Femur (tissue), 1 donor: ENCODE measurements around the gene SHROOM3.

Experiments used
- DNase-seq: peaks from one replicate; pipeline ENCODE4 v3.0.0-alpha.2; 2017

SHROOM3 gene

GRCh38 chr4:76498550-76498949, 63.5 kb downstream of the SHROOM3 start:
- DNase-seq, result no peak

- DNase-seq, result no peak
Observed at GRCh38 chr4:76499461-76499860, 64.4 kb downstream of the SHROOM3 start.

- no peak for DNase-seq
Observed at GRCh38 chr4:76502886-76503285, 67.9 kb downstream of the SHROOM3 start.

- DNase-seq, result no peak
Observed at GRCh38 chr4:76504613-76505465, 69.8 kb downstream of the SHROOM3 start.

- DNase-seq, result no peak
Observed at GRCh38 chr4:76511947-76512346, 76.9 kb downstream of the SHROOM3 start.

GRCh38 chr4:76513482-76513881, 78.5 kb downstream of the SHROOM3 start:
- DNase-seq, result no peak

GRCh38 chr4:76514087-76514486, 79.1 kb downstream of the SHROOM3 start:
- no peak for DNase-seq

GRCh38 chr4:76515975-76516843, 81.2 kb downstream of the SHROOM3 start:
- no peak for DNase-seq

- no peak for DNase-seq
Observed at GRCh38 chr4:76518241-76518640, 83.2 kb downstream of the SHROOM3 start.

- no peak for DNase-seq
Observed at GRCh38 chr4:76523593-76523992, 88.6 kb downstream of the SHROOM3 start.

- no peak for DNase-seq
Observed at GRCh38 chr4:76525751-76526150, 90.7 kb downstream of the SHROOM3 start.

GRCh38 chr4:76526585-76526990, 91.6 kb downstream of the SHROOM3 start:
- no peak for DNase-seq

- no peak for DNase-seq
Observed at GRCh38 chr4:76527666-76528065, 92.6 kb downstream of the SHROOM3 start.

GRCh38 chr4:76531597-76531996, 96.6 kb downstream of the SHROOM3 start:
- no peak for DNase-seq

- DNase-seq, result no peak
Observed at GRCh38 chr4:76532805-76533204, 97.8 kb downstream of the SHROOM3 start.

GRCh38 chr4:76533314-76533713, 98.3 kb downstream of the SHROOM3 start:
- DNase-seq, result no peak

GRCh38 chr4:76535603-76536372, 100.8 kb downstream of the SHROOM3 start:
- peak; percentile 49 for DNase-seq

GRCh38 chr4:76536373-76536689, 101.3 kb downstream of the SHROOM3 start:
- DNase-seq, result no peak

- no peak for DNase-seq
Observed at GRCh38 chr4:76538296-76538695, 103.3 kb downstream of the SHROOM3 start.

- DNase-seq, result no peak
Observed at GRCh38 chr4:76539979-76540378, 105.0 kb downstream of the SHROOM3 start.

- no peak for DNase-seq
Observed at GRCh38 chr4:76540486-76540885, 105.5 kb downstream of the SHROOM3 start.

- no peak for DNase-seq
Observed at GRCh38 chr4:76543378-76543777, 108.3 kb downstream of the SHROOM3 start.

- no peak for DNase-seq
Observed at GRCh38 chr4:76544725-76545124, 109.7 kb downstream of the SHROOM3 start.
